Measurements from ENCODE around the gene LDLRAD4.

Gene LDLRAD4

DNA sequence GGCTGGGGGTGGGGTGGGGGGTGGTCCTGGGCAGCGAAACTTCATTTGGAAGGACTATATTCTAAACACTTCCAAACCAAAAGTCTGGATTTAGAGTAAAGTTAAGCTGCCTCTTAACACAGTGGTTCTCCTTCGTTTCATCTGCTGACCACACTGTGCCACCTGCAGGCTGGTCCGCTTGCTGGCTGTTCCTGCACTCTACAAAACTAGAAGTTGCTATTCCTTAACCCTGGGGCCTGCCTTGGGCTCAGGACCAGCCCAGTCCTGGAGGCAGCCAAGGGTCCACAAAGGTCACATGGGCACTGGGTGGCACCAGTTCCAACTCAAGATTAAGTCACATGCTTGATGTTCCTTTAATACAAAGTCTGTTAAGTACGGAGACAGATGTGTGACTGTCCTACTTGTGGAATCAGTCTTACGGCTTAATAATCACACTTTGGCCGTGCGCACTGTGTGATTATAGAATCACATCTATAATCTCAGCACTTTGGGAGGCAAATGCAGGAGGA lies 312.4 kb downstream of the LDLRAD4 start:
- Mint-ChIP-seq H3K4me3 (no peak overlapping the region), H3K27ac (no peak overlapping the region), H3K4me1 (peaks cover 16% of the 10 kb centered on the region), H3K9me3 (no peaks in the 10 kb centered on the region), H3K27me3 (no peaks in the 10 kb centered on the region), H3K36me3 (peaks cover 5% of the 10 kb centered on the region)
- CTCF ChIA-PET, result interaction anchor here (3.8 kb wide), 1 partner anchor 315 kb away, joined by 23 read pairs; no protein-coding TSS in a partner anchor
- peak; percentile 41 for DNase-seq

DNA sequence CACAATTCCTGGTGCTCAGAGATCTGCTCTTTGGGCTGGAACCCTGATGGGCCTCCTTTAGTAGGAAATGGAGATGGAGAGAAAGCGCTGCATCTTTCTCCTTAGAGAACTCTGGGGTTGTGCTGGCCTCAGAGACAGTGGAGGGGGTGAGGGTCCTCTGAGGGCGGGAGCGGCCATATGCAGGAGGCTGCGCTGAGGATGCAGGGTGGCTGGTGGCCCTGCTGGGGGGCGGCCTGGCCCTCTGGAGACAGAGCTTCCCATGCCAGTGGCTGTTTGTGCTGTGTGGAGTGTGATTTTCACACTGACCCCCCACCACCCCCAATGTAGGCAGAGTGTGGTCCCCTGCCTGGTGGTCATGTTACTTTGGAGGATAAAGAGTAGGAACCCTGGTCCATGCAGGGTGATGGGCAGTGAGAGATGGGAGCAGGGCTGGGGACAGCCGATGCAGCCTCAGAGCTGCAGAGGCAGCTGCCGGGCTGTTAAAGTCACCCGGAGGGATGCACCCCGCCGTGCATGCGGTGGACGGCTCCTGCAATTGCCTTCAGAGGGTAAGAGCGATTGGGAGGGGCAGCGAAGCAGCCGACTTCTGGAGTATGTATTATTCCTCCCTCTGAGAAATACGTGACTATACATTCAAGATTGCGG lies 313.2 kb downstream of the LDLRAD4 start:
- H3K9me3 Mint-ChIP-seq, result no peaks in the 10 kb centered on the region
- H3K27ac Mint-ChIP-seq, result no peak overlapping the region
- CTCF ChIA-PET, result interaction anchor here (3.8 kb wide), 1 partner anchor 316 kb away, joined by 23 read pairs; no protein-coding TSS in a partner anchor
- peaks cover 5% of the 10 kb centered on the region for H3K36me3 Mint-ChIP-seq
- no peaks in the 10 kb centered on the region for H3K27me3 Mint-ChIP-seq
- DNase-seq, result no peak
- peaks cover 16% of the 10 kb centered on the region for H3K4me1 Mint-ChIP-seq
- no peak overlapping the region for H3K4me3 Mint-ChIP-seq

DNA sequence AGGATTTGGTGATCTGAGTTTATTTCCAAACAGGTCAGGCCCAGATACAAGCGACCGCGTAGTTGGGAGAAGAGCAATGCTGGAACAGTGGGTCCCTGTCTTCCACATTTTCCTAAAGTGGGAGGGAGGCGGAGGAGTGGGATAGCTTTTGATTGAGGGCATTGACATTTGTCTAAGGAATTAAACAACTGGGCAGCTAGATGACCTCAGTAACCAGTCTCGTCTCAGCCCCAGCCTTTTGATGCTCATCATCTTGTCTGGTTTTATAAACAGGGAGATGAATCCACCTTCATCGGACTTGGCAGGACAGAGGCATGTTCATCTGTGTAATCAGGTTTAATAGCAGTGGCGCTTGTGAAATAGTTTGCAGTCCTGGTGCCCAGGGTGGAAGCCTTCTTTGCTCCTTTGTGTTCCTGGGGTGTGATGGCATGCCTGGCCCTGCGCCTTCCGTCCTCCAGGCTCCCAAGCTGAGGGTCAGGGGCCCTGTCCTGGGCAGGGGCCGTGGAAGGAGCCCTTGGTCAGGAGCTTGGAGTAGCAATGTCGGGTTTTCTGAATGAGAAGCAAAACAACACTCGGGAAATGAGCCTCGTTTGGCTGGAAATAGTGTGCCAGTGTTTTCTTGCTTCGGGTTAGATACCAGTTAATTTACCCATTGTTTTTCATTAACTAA lies 314.0 kb downstream of the LDLRAD4 start:
- no peaks in the 10 kb centered on the region for H3K9me3 Mint-ChIP-seq
- no peaks in the 10 kb centered on the region for H3K27me3 Mint-ChIP-seq
- no peak overlapping the region for H3K27ac Mint-ChIP-seq
- CTCF ChIA-PET, result interaction anchor here (3.8 kb wide), 1 partner anchor 316 kb away, joined by 23 read pairs; no protein-coding TSS in a partner anchor
- no peak overlapping the region for H3K4me3 Mint-ChIP-seq
- H3K4me1 Mint-ChIP-seq, result peaks cover 23% of the 10 kb centered on the region
- peaks cover 5% of the 10 kb centered on the region for H3K36me3 Mint-ChIP-seq
- no peak for DNase-seq

DNA sequence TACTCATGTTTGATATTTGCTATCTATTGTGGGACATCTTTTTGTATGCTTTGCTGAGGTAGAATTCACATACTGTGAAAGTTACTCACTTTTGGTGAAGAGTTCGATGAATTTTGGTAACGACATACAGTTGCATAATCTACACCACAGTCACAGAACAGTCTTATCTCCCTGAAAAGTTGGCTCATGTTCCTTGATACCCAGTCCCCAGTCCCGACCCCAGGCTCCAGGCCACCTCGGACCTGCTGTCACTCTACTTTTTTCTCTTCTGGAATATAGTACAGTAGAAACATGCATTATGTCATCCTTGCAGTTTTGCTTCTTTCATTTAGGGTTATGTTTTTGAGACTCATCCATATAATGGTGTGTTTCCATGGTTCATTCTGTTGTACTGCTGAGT lies 316.1 kb downstream of the LDLRAD4 start:
- peaks cover 39% of the 10 kb centered on the region for H3K4me1 Mint-ChIP-seq
- no peak overlapping the region for H3K27ac Mint-ChIP-seq
- CTCF ChIA-PET, result no interaction called here

DNA sequence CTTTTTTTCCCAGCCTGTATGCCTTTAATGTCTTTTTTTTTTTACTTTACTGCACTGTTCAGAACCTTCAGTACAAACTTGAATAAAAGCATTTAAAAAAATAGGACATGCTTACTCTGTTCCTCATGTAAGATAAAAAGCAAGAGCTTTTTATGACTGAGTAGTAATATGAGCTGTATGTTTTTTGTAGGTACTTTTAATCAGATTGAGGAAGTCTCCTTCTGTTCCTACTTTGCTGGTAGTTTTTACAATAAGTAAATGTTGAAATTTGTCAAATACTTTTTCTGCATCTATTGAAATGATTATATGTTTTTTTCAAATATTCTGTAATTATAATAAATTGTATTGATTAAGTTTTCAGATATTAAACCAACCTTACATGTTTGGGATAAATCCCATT lies 318.0 kb downstream of the LDLRAD4 start:
- H3K4me3 Mint-ChIP-seq, result no peak overlapping the region
- no peaks in the 10 kb centered on the region for H3K27me3 Mint-ChIP-seq
- H3K27ac Mint-ChIP-seq, result no peak overlapping the region
- peaks cover 56% of the 10 kb centered on the region for H3K4me1 Mint-ChIP-seq
- H3K36me3 Mint-ChIP-seq, result peaks cover 9% of the 10 kb centered on the region
- CTCF ChIA-PET, result interaction anchor here (1.1 to 1.4 kb wide), 3 partner anchors 9 to 19 kb away, joined by 3 to 4 read pairs (median 3); no protein-coding TSS in a partner anchor
- no peaks in the 10 kb centered on the region for H3K9me3 Mint-ChIP-seq
- no peak for DNase-seq

More for the DNA sequence above, 316.1 kb downstream of the LDLRAD4 start:
- no peak for DNase-seq
- H3K4me3 Mint-ChIP-seq, result no peak overlapping the region
- no peaks in the 10 kb centered on the region for H3K27me3 Mint-ChIP-seq
- peaks cover 5% of the 10 kb centered on the region for H3K36me3 Mint-ChIP-seq
- H3K9me3 Mint-ChIP-seq, result no peaks in the 10 kb centered on the region

DNA sequence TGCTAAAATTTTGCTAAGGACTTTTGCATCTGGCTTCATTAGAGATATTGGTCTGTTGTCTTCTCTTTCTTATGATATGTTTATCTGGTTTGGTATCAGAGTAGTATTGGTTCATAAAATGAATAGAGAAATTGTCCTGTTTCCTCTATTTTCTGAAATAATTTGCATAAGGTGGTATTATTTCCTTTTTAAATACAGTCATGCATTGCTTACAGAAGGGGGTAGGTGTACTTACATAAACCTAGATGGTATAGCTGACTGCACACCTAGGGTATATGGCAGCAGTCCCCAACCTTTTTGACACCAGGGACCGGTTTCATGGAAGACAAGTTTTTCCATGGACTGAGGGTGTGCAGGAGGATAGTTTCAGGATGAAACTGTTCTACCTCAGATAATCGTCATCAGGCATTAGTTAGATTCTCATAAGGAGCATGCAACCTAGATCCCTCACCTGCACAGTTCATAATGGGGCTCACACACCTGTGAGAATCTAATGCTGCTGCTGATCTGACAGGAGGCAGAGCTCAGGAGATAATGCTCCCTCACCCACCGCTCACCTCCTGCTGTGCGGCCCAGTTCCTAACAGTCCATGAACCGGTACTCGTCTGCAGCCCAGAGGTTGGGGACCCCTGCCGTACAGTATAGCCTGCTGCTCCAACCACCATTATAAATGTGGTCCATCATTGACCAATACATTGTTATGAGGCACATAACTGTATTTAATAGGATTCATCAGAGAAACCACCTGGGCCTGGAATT lies 318.6 kb downstream of the LDLRAD4 start:
- no peak overlapping the region for H3K27ac Mint-ChIP-seq
- H3K9me3 Mint-ChIP-seq, result no peaks in the 10 kb centered on the region
- peaks cover 56% of the 10 kb centered on the region for H3K4me1 Mint-ChIP-seq
- no peak overlapping the region for H3K4me3 Mint-ChIP-seq
- H3K36me3 Mint-ChIP-seq, result peaks cover 8% of the 10 kb centered on the region
- H3K27me3 Mint-ChIP-seq, result no peaks in the 10 kb centered on the region
- DNase-seq, result no peak
- CTCF ChIA-PET, result interaction anchor here (1.1 to 2.3 kb wide), 4 partner anchors 8 to 321 kb away, joined by 3 to 11 read pairs (median 4); no protein-coding TSS in a partner anchor

DNA sequence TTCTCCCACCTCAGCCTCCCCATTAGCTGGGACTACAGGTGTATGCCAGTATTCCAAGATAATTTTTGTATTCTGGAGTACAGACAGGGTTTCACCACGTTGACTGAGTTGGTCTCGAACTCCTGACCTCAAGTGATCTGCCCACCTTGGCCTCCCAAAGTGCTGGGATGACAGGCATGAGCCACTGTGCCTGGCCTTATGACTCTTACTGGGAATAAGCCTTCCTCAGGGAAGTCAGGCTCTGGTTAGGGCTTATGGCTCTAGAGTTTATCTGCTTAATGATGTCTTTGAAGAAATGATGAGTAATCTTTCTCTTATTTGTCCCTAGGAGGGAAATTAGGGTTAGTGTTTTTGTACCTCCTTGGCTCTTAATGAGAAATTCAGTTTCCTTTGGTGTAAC lies 320.1 kb downstream of the LDLRAD4 start:
- peak overlapping the region; percentile 77 for H3K27ac Mint-ChIP-seq
- H3K36me3 Mint-ChIP-seq, result peaks cover 10% of the 10 kb centered on the region
- CTCF ChIA-PET, result interaction anchor here (1.3 to 2.3 kb wide), 3 partner anchors 19 to 322 kb away, joined by 4 to 11 read pairs (median 6); no protein-coding TSS in a partner anchor
- no peak for DNase-seq
- no peaks in the 10 kb centered on the region for H3K9me3 Mint-ChIP-seq
- H3K4me3 Mint-ChIP-seq, result peak overlapping the region; percentile 44
- H3K4me1 Mint-ChIP-seq, result peaks cover 50% of the 10 kb centered on the region
- no peaks in the 10 kb centered on the region for H3K27me3 Mint-ChIP-seq

DNA sequence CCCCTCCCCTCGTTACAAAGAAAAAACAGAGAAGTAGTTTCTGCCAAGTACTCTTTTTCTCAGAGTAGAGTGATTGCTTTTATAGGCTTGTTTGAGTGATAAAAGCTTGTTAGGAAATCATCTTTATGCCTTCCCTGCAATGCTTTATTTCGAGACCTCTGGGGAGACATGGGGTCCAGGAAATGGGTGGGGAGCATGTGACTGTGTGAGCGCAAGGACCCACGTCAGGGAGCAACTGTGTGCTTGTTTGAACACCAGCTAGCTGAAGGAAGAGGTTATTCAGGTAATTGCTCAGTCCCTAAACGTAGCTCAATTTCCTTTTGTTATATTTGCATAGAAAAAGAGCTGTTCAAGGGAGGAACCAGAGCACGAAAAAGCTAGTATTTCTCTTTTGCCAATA lies 320.5 kb downstream of the LDLRAD4 start:
- CTCF ChIA-PET, result interaction anchor here (1.3 to 2.3 kb wide), 4 partner anchors 9 to 323 kb away, joined by 3 to 11 read pairs (median 5); no protein-coding TSS in a partner anchor
- DNase-seq, result peak; percentile 43

DNA sequence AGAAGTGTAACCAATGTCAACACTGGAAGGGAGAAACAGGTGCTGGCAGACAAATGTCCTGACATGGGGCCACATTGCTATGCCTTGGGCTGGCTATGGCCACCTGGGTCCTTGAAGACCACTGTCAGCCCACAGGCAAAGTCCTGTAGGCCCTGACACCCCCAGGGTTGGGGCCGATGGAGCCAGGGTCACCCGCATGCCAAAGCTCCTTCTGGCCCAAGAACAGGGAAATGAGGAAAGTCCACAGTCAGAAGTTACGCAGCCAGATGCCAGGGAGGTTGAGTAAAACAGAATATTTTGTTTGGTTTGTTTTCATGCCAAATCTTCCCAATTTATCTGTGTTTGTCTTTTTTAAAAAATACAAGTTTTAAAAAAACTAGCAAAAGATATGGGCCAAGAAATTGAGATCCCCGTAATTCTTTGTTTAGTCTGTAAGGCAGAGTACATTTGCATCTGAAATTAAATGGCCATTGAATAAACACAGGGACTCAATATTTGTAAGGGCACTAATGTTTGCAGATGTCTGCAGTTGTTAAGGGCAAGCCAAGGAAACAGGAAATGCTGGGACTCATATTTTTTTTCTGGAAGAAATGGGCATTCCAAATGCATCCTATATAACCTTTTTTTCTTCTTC lies 321.4 kb downstream of the LDLRAD4 start:
- no peak for DNase-seq
- H3K27ac Mint-ChIP-seq, result no peak overlapping the region
- peaks cover 10% of the 10 kb centered on the region for H3K36me3 Mint-ChIP-seq
- CTCF ChIA-PET, result interaction anchor here (0.6 to 2.3 kb wide), 5 partner anchors 10 to 1884 kb away, joined by 3 to 11 read pairs (median 4); no protein-coding TSS in a partner anchor
- no peak overlapping the region for H3K4me3 Mint-ChIP-seq
- H3K9me3 Mint-ChIP-seq, result no peaks in the 10 kb centered on the region
- H3K4me1 Mint-ChIP-seq, result peaks cover 41% of the 10 kb centered on the region
- H3K27me3 Mint-ChIP-seq, result no peaks in the 10 kb centered on the region

More for the DNA sequence above, 320.5 kb downstream of the LDLRAD4 start:
- H3K36me3 Mint-ChIP-seq, result peaks cover 13% of the 10 kb centered on the region
- H3K4me3 Mint-ChIP-seq, result peak overlapping the region; percentile 44
- peaks cover 45% of the 10 kb centered on the region for H3K4me1 Mint-ChIP-seq
- no peaks in the 10 kb centered on the region for H3K9me3 Mint-ChIP-seq
- H3K27me3 Mint-ChIP-seq, result no peaks in the 10 kb centered on the region
- peak overlapping the region; percentile 77 for H3K27ac Mint-ChIP-seq

DNA sequence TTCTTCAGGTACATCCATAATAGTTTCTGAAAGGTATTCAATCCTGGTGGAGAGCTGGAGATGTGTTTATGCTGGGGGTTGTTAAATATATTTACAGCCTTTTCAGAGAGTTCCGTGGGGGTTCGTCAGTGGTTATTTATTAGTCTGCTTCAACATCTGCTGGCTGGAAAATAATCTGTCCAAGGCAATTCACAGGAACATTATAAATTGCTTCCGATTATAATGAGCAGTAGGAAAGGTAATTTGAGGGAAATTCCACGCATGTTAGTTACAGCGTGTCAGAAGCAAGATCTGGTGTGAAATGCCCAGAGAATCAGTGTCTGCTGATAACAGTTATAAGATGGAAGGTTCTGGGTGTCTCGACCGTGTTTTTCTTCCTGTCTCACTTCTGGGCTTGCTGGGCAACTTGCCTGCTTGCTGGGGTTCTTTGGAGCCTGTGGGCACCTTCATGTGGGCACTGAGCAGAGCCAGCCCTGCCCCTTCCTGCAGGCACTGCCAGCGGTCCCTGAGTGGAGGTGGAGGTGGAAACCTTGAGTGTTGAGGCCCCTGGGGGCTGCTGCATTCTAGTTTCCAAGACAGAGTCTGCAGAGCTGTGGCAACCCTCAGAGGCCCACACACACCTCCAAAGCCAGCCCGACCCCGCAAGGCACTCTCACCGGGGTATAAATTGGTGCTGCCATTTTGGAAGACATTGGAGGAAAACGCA lies 322.1 kb downstream of the LDLRAD4 start:
- H3K9me3 Mint-ChIP-seq, result peaks cover 1% of the 10 kb centered on the region
- no peak overlapping the region for H3K4me3 Mint-ChIP-seq
- H3K27me3 Mint-ChIP-seq, result no peaks in the 10 kb centered on the region
- H3K27ac Mint-ChIP-seq, result no peak overlapping the region
- CTCF ChIA-PET, result interaction anchor here (0.6 to 1.4 kb wide), 2 partner anchors 11 to 1885 kb away, joined by 3 read pairs; no protein-coding TSS in a partner anchor
- H3K36me3 Mint-ChIP-seq, result peaks cover 13% of the 10 kb centered on the region
- DNase-seq, result no peak
- H3K4me1 Mint-ChIP-seq, result peaks cover 41% of the 10 kb centered on the region

DNA sequence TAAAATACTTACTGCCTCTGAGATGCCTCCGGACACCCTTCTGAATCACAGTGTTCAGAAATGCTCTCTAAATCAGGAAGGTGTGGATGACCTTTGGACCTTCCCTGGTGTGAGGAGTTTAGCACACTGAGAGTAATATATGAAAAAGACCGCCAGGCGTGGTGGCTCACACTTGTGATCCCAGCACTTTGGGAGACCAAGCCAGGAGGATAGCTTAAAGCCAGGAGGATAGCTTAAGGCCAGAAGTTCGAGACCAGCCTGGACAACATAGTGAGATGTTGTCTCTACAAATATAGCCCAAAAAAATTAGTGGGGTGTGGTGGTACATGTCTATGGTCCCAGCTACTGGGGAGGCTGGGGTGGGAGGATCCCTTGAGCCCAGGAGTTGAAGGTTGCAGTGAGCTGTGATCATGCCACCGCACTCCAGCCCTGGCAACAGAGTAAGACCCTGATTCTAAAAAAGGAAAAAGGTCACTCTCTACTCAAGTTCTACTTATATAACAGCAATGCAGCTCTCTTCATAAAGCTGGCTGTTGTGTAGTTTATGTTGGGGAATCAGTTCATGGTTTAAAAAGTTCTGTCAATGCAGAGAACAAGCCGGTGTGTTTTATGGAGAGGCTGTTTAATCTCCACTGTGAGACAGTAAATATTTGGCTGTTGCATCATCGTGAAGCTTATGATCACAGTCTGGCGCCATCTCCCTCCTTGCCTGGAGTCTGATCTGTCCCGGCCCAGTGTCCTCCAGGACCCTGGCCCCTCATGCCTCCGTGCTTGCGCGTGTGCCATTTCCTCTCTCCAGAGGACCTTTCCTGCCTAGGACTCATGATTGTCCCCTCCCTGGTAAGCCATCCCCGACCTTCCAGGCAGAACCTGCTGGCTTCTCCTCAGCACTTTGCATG lies 323.3 kb downstream of the LDLRAD4 start:
- no peak for DNase-seq
- Mint-ChIP-seq H3K4me1 (peaks cover 40% of the 10 kb centered on the region), H3K4me3 (no peak overlapping the region), H3K9me3 (peaks cover 5% of the 10 kb centered on the region), H3K36me3 (peaks cover 20% of the 10 kb centered on the region), H3K27me3 (no peaks in the 10 kb centered on the region), H3K27ac (no peak overlapping the region)
- CTCF ChIA-PET, result no interaction called here

DNA sequence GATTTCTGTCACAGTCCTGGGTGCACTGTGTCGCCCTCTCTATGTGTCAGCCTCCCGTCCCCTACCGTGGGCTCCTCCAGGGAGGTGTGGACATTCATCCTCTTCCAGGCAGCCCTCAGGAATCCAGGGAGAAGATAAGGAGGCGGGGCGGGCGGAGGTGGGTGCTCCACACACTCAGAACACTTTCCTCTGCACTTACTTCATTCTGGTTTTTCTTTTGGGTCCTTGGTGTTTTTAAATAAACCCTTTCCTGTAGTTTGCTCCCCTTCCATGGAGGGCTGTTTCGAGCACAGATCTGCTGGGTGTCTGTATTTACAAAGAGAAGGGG lies 323.9 kb downstream of the LDLRAD4 start:
- peaks cover 34% of the 10 kb centered on the region for H3K4me1 Mint-ChIP-seq
- H3K36me3 Mint-ChIP-seq, result peaks cover 26% of the 10 kb centered on the region
- H3K27me3 Mint-ChIP-seq, result no peaks in the 10 kb centered on the region
- H3K4me3 Mint-ChIP-seq, result no peak overlapping the region
- H3K27ac Mint-ChIP-seq, result no peak overlapping the region
- DNase-seq, result no peak
- CTCF ChIA-PET, result no interaction called here
- H3K9me3 Mint-ChIP-seq, result peaks cover 9% of the 10 kb centered on the region

All from activated naive CD4-positive, alpha-beta T cell treated with anti-CD3 and anti-CD28 coated beads, Interleukin-2, amount 10 ng/mL, durations not matched to agents 7 days and 5 days (primary cell).